Stimulated activated CD4-positive, alpha-beta T cell treated with anti-CD3 and anti-CD28 coated beads, Interleukin-2, amount 100 ng/mL, for 4 hours (primary cell): ENCODE measurements around the gene TM9SF4.
"Not testable (repeated sequence)": the region's sequence is repeated elsewhere in the genome, so short reads cannot be mapped to it uniquely, and the experiment has no call there.

ENCODE experiments used
- DNase-seq: peaks from one replicate; pipeline ENCODE4 v3.0.0-alpha.2; 2020; ENCODE audit warnings: low read depth

TM9SF4 gene

GRCh38 chr20:32190616-32191415 is 81.3 kb downstream of the TM9SF4 start:
- DNase-seq: no peak

- DNase-seq: no peak
Observed at GRCh38 chr20:32191422-32191821, 81.9 kb downstream of the TM9SF4 start.

GRCh38 chr20:32191873-32192272 is 82.4 kb downstream of the TM9SF4 start:
- DNase-seq: no peak

GRCh38 chr20:32192698-32193097 is 83.2 kb downstream of the TM9SF4 start:
- DNase-seq: no peak

GRCh38 chr20:32193336-32193735 is 83.8 kb downstream of the TM9SF4 start:
- not testable (repeated sequence) for DNase-seq

- no peak for DNase-seq
Observed at GRCh38 chr20:32193996-32194395, 84.5 kb downstream of the TM9SF4 start.

GRCh38 chr20:32195581-32195980 is 86.1 kb downstream of the TM9SF4 start:
- no peak for DNase-seq

GRCh38 chr20:32196613-32197012 is 87.1 kb downstream of the TM9SF4 start:
- DNase-seq: not testable (repeated sequence)

- DNase-seq: not testable (repeated sequence)
Observed at GRCh38 chr20:32197136-32197535, 87.6 kb downstream of the TM9SF4 start.

- no peak for DNase-seq
Observed at GRCh38 chr20:32199006-32199405, 89.5 kb downstream of the TM9SF4 start.

- DNase-seq: no peak
Observed at GRCh38 chr20:32201296-32201976, 91.9 kb downstream of the TM9SF4 start.

GRCh38 chr20:32201977-32202363 is 92.5 kb downstream of the TM9SF4 start:
- DNase-seq: no peak

GRCh38 chr20:32203356-32204204 is 94.1 kb downstream of the TM9SF4 start:
- DNase-seq: no peak

- peak; percentile 61 for DNase-seq
Observed at GRCh38 chr20:32204205-32205109, 94.9 kb downstream of the TM9SF4 start.

- no peak for DNase-seq
Observed at GRCh38 chr20:32205110-32205842, 95.8 kb downstream of the TM9SF4 start.

- DNase-seq: no peak
Observed at GRCh38 chr20:32205843-32206759, 96.6 kb downstream of the TM9SF4 start.

GRCh38 chr20:32206760-32207625 is 97.5 kb downstream of the TM9SF4 start:
- DNase-seq: no peak

GRCh38 chr20:32207626-32208498 is 98.3 kb downstream of the TM9SF4 start, which contains the start of the genes PLAGL2 and POFUT1:
Gene PLAGL2, minus strand, starts transcription at chr20:32207743. Its CDS starts 5,565 bp downstream, at chr20:32202178.
Gene POFUT1, plus strand, starts transcription at chr20:32207880. Its CDS starts 62 bp downstream, at chr20:32207942.
- DNase-seq: peak; percentile 87
